Measurements from ENCODE around the gene EMC8. TPM values are rescaled to one million over a fixed set of nuclear protein-coding genes. Genes with fewer than 3 reads are reported as not detected.

EMC8 gene
- total RNA-seq, 1 donor from 2014 or later: 45.2 TPM

- Mint-ChIP-seq H3K27ac (no peak overlapping the region), H3K9me3 (ENCODE audit: low read depth) (no peaks in the 10 kb centered on the region), H3K27me3 (peaks cover 61% of the 10 kb centered on the region), H3K4me3 (ENCODE audit: low read depth) (no peak overlapping the region), H3K36me3 (ENCODE audit: insufficient read depth) (no peaks in the 10 kb centered on the region), H3K4me1 (ENCODE audit: low read depth) (peaks cover 6% of the 10 kb centered on the region)
- TF ChIP-seq CTCF (IDR thresholded peaks at IDR 0.05; ENCODE audit: unreplicated experiment): no peak
- DNase-seq (ENCODE audit: low spot score, unreplicated experiment): no peak
Measured at GRCh38 chr16:85751698-85752501, 47.4 kb downstream of the EMC8 start.

DNA sequence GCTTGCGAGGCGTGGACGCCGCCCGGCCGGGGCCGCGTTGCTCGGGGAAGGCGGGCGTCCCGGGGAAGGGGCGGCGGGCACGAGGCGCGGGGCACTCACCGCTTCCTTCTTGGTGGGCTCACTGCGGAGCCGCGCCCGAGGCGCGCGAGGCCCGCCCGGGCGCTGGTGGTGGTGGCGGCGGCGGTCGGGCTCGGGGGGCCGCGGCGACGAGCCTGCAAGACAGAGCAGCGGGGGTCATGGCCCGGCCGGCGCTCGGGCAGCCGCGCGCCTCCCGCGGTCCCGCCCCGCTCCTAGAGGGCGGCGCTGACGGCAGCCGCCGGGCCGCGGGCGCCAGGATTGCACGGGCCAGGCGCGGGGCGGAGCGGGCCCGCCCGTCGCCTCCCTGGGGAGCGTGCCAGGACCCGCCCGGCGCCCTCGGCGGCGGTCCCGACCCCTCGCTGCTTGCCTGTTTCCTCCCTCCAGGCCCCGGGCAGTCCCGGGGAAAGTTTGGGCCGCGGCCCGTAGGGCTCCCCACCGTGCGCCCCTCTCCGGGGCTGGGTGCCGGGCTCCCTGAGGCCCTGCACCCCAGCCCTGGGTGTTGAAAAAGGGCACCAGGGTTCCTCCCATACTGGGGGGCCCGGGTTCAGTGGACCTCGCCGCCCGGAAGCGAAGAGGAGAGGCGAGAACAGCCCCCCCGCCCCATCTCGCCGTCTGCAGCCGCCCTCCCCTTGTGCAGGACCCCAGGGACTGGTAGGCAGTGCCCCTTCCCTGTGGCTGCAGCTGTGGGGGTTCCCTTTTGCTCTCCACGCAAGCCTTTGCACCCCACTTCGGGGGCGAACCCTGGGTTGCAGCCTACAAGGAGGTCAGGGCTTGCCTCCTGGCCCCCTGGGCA is 48.3 kb downstream of the EMC8 start, which contains the start of gene C16orf74:
TSS of gene C16orf74 (minus strand) at position 270 of the 871 bp plus-strand sequence. CDS start 15,879 bp downstream, outside the sequence.
- Mint-ChIP-seq H3K4me1 (ENCODE audit: low read depth) (peaks cover 6% of the 10 kb centered on the region), H3K36me3 (ENCODE audit: insufficient read depth) (no peaks in the 10 kb centered on the region), H3K4me3 (ENCODE audit: low read depth) (peak within 1 kb of the TSS; percentile 75), H3K9me3 (ENCODE audit: low read depth) (no peaks in the 10 kb centered on the region), H3K27ac (no peak within 1 kb of the TSS), H3K27me3 (peaks cover 60% of the 10 kb centered on the region)
- no peak for TF ChIP-seq CTCF (IDR thresholded peaks at IDR 0.05; ENCODE audit: unreplicated experiment)
- DNase-seq (ENCODE audit: low spot score, unreplicated experiment): no peak

DNA sequence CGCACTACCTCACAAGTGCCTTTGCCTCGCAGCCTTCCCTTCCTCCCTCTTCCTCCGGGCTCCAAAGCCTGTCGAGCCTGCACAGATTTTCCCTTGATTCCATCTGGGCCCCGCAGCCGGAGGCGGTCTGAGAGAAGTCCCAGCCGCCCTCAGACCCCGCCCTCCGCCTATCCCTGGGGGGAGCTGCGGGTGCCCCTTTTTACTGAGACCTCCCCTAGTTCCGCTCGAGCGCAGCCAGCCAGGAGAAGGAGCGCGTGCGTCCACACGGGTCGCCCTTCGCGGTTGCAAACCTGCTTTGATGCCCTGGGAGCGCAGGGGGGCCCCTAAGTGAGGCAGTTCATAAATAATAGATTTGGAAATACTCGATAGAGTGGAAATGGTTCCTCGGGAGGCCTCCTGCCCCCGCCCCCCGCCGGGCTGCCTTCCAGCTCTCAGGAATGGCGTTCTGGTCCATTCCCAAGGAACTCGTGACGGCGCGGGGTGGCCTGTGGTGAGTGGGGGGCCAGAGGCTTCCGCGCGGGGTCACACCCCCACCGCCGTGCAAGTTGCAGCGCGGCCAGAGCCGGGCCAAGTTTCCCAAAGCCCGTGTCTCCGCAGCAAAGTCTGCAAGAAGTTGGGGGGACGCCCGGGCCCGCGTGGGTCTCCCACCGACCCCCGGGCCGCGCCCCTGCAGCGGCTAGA is 49.1 kb downstream of the EMC8 start:
- no peak for TF ChIP-seq CTCF (IDR thresholded peaks at IDR 0.05; ENCODE audit: unreplicated experiment)
- H3K4me3 Mint-ChIP-seq (ENCODE audit: low read depth): peak overlapping the region; percentile 75
- H3K27ac Mint-ChIP-seq: no peak overlapping the region

GRCh38 chr16:85749771-85750145 is 49.6 kb downstream of the EMC8 start:
- Mint-ChIP-seq H3K27ac (no peak overlapping the region), H3K36me3 (ENCODE audit: insufficient read depth) (no peaks in the 10 kb centered on the region), H3K4me3 (ENCODE audit: low read depth) (peak overlapping the region; percentile 75), H3K27me3 (peaks cover 66% of the 10 kb centered on the region), H3K4me1 (ENCODE audit: low read depth) (peaks cover 6% of the 10 kb centered on the region), H3K9me3 (ENCODE audit: low read depth) (no peaks in the 10 kb centered on the region)
- TF ChIP-seq CTCF (IDR thresholded peaks at IDR 0.05; ENCODE audit: unreplicated experiment): no peak
- DNase-seq (ENCODE audit: low spot score, unreplicated experiment): no peak

More for the DNA sequence above, 49.1 kb downstream of the EMC8 start:
- H3K27me3 Mint-ChIP-seq: peaks cover 63% of the 10 kb centered on the region
- no peak for DNase-seq (ENCODE audit: low spot score, unreplicated experiment)
- peaks cover 6% of the 10 kb centered on the region for H3K4me1 Mint-ChIP-seq (ENCODE audit: low read depth)
- H3K36me3 Mint-ChIP-seq (ENCODE audit: insufficient read depth): no peaks in the 10 kb centered on the region
- H3K9me3 Mint-ChIP-seq (ENCODE audit: low read depth): no peaks in the 10 kb centered on the region
